Activated B cell treated with CpG ODN at 0.5 μM for 24 hours (primary cell): Measurements from ENCODE around the gene FAM131B. TPM values are rescaled to one million over a fixed set of nuclear protein-coding genes. Genes with fewer than 3 reads are reported as not detected.

Experiments
- ATAC-seq: fragments of 200-7000 bp; cut with Tn5 transposase; one replicate; pipeline ENCODE4 v1.10.0; 2021; ENCODE audit warnings: low read depth, mild to moderate bottlenecking, moderate library complexity
- CTCF ChIA-PET: fragments of 350-600 bp; sonication (Branson Sonifier 250); formaldehyde crosslinking; loops from one replicate; lab custom pipeline; 2021; ENCODE audit warnings: antibody characterized with exemption; lab: Charles Lee
- POLR2A ChIA-PET: fragments of 350-600 bp; sonication (Branson Sonifier 250); formaldehyde crosslinking; loops from one replicate; lab custom pipeline; 2021; ENCODE audit warnings: antibody characterized with exemption; lab: Charles Lee
- DNase-seq: peaks from one replicate; pipeline ENCODE4 v3.0.0; 2022
- H3K27ac Mint-ChIP-seq: one replicate; pipeline ENCODE4 v1.8.0; 2020; ENCODE audit warnings: mixed read lengths
- H3K27me3 Mint-ChIP-seq: one replicate; pipeline ENCODE4 v1.8.0; 2021; ENCODE audit warnings: mixed read lengths
- H3K36me3 Mint-ChIP-seq: one replicate; pipeline ENCODE4 v1.8.0; 2021; ENCODE audit warnings: low read depth, mixed read lengths
- H3K4me1 Mint-ChIP-seq: one replicate; pipeline ENCODE4 v1.8.0; 2021; ENCODE audit warnings: mixed read lengths
- H3K4me3 Mint-ChIP-seq: one replicate; pipeline ENCODE4 v1.8.0; 2020; ENCODE audit warnings: mild to moderate bottlenecking, mixed read lengths
- H3K9me3 Mint-ChIP-seq: one replicate; pipeline ENCODE4 v1.8.0; 2020; ENCODE audit warnings: mixed read lengths
- CTCF ChIP-seq: fragments of 200-600 bp; IDR thresholded peaks from one replicate; pipeline ENCODE4 v1.8.0; 2022; ENCODE audit warnings: antibody characterized with exemption, mild to moderate bottlenecking
- intact Hi-C: fragments of 100-400 bp; cut with micrococcal nuclease; formaldehyde crosslinking; loops from one replicate; pipeline ENCODE4 v1.15.1; 2024
- total RNA-seq: library from RNA; stranded (reverse); gene quantifications from 2 replicates; pipeline ENCODE4 v1.2.3, GENCODE V29; 2022

The FAM131B gene
- total RNA-seq, 1 donor from 2014 or later = not detected

GRCh38 chr7:143341842-143342241 is 20.7 kb downstream of the FAM131B start:
- DNase-seq = no peak
- H3K27me3 Mint-ChIP-seq = peaks cover 23% of the 10 kb centered on the region
- no peaks in the 10 kb centered on the region for H3K9me3 Mint-ChIP-seq
- peaks cover 6% of the 10 kb centered on the region for H3K4me1 Mint-ChIP-seq
- H3K4me3 Mint-ChIP-seq = no peak overlapping the region
- ChIA-PET CTCF (no interaction called here), POLR2A (no interaction called here)
- H3K27ac Mint-ChIP-seq = no peak overlapping the region
- no peak for ATAC-seq
- intact Hi-C loops = no loop called here
- H3K36me3 Mint-ChIP-seq = no peaks in the 10 kb centered on the region
- no peak for TF ChIP-seq CTCF

- Mint-ChIP-seq H3K27ac (no peak overlapping the region), H3K27me3 (peaks cover 20% of the 10 kb centered on the region)
These were observed 25.3 kb downstream of the FAM131B start for GRCh38 chr7:143337216-143337615.

GRCh38 chr7:143334244-143334643 is 28.3 kb downstream of the FAM131B start:
- ATAC-seq (no peak), DNase-seq (no peak)
- no peak for TF ChIP-seq CTCF
- ChIA-PET POLR2A (no interaction called here), CTCF (no interaction called here)
- H3K9me3 Mint-ChIP-seq = no peaks in the 10 kb centered on the region
- H3K4me3 Mint-ChIP-seq = no peak overlapping the region
- no peaks in the 10 kb centered on the region for H3K4me1 Mint-ChIP-seq
- no peaks in the 10 kb centered on the region for H3K36me3 Mint-ChIP-seq
- intact Hi-C loops = no loop called here
- H3K27me3 Mint-ChIP-seq = peaks cover 16% of the 10 kb centered on the region
- H3K27ac Mint-ChIP-seq = no peak overlapping the region

More at GRCh38 chr7:143337216-143337615, 25.3 kb downstream of the FAM131B start:
- Mint-ChIP-seq H3K4me3 (no peak overlapping the region), H3K36me3 (no peaks in the 10 kb centered on the region), H3K9me3 (no peaks in the 10 kb centered on the region), H3K4me1 (no peaks in the 10 kb centered on the region)
- ChIA-PET CTCF (no interaction called here), POLR2A (no interaction called here)
- DNase-seq (no peak), ATAC-seq (no peak)
- no peak for TF ChIP-seq CTCF
- intact Hi-C loops = no loop called here

- Mint-ChIP-seq H3K4me1 (peaks cover 20% of the 10 kb centered on the region), H3K27ac (no peak overlapping the region), H3K9me3 (no peaks in the 10 kb centered on the region), H3K36me3 (no peaks in the 10 kb centered on the region), H3K4me3 (no peak overlapping the region), H3K27me3 (peaks cover 8% of the 10 kb centered on the region)
- no peak for TF ChIP-seq CTCF
- intact Hi-C loops = no loop called here
- ATAC-seq (no peak), DNase-seq (no peak)
- CTCF ChIA-PET = no interaction called here
- POLR2A ChIA-PET = no interaction called here
These were observed 31.2 kb downstream of the FAM131B start for GRCh38 chr7:143331179-143331801.

GRCh38 chr7:143329471-143330170 is 32.9 kb downstream of the FAM131B start:
- ATAC-seq (no peak), DNase-seq (no peak)
- intact Hi-C loops = loop anchor here (5.0 kb wide), 2 partner anchors 53 to 78 kb away; partner anchors contain the start of genes EPHA1 and ZYX
- Mint-ChIP-seq H3K27ac (no peak overlapping the region), H3K27me3 (no peaks in the 10 kb centered on the region), H3K4me1 (peaks cover 36% of the 10 kb centered on the region), H3K4me3 (no peak overlapping the region), H3K9me3 (no peaks in the 10 kb centered on the region), H3K36me3 (no peaks in the 10 kb centered on the region)
- TF ChIP-seq CTCF = no peak
- CTCF ChIA-PET = no interaction called here
- POLR2A ChIA-PET = interaction anchor here (0.7 kb wide), 1 partner anchor 166 kb away, joined by 6 read pairs; no protein-coding TSS in a partner anchor
